H1 (cell line): ENCODE results near the gene TMEM164. TPM values are rescaled to one million over a fixed set of nuclear protein-coding genes. Genes with fewer than 3 reads are reported as not detected.

Source experiments
- CTCF ChIA-PET: fragments of 300-600 bp; sonication (Branson Sonifier 250); formaldehyde crosslinking; loops from one replicate; lab custom pipeline; 2021; ENCODE audit not compliant: partially characterized antibody; lab: Charles Lee
- POLR2A ChIA-PET: fragments of 300-600 bp; sonication (Branson Sonifier 250); formaldehyde crosslinking; loops from one replicate; lab custom pipeline; 2021; ENCODE audit warnings: inconsistent platforms; ENCODE audit not compliant: partially characterized antibody; lab: Charles Lee
- DNase-seq, 2 experiments: peaks; one replicate each; pipeline versions ENCODE4 v3.0.0 to v3.0.0-alpha.2; 2010 to 2022; ENCODE audit warnings: low spot score in 2 of 2, low read depth in 1 of 2, mixed read lengths in 1 of 2
- FAIRE-seq: peaks from 2 replicates; lab custom pipeline; 2011; peaks lifted over from hg19 to GRCh38; lab: Jason Lieb, UNC
- H2AFZ ChIP-seq: 2 replicates; pipeline ENCODE4 v1.8.1; 2012; ENCODE audit warnings: low read length, inconsistent platforms
- H2AK5ac ChIP-seq: 2 replicates; pipeline ENCODE4 v1.6.1; 2013; ENCODE audit warnings: low read depth, low read length
- H2BK120ac ChIP-seq: replicated peaks from 2 replicates; pipeline ENCODE3; 2013; ENCODE audit warnings: low read depth, low read length, inconsistent platforms
- H2BK12ac ChIP-seq: 2 replicates; pipeline ENCODE4 v1.6.1; 2013; ENCODE audit warnings: low read depth, low read length
- H2BK15ac ChIP-seq: 2 replicates; pipeline ENCODE4 v1.6.1; 2013; ENCODE audit warnings: low read length
- H2BK20ac ChIP-seq: 2 replicates; pipeline ENCODE4 v1.6.1; 2013; ENCODE audit warnings: low read length
- H2BK5ac ChIP-seq: 2 replicates; pipeline ENCODE4 v1.6.1; 2013; ENCODE audit warnings: low read depth, low read length
- H3K14ac ChIP-seq: 2 replicates; pipeline ENCODE4 v1.6.1; 2013; ENCODE audit warnings: inconsistent platforms; ENCODE audit not compliant: insufficient read length
- H3K18ac ChIP-seq: 2 replicates; pipeline ENCODE4 v1.6.1; 2013; ENCODE audit warnings: low read length; ENCODE audit errors: extremely low read depth
- H3K23ac ChIP-seq: 2 replicates; pipeline ENCODE4 v1.6.1; 2013; ENCODE audit warnings: inconsistent platforms; ENCODE audit not compliant: insufficient read length
- H3K23me2 ChIP-seq: 2 replicates; pipeline ENCODE4 v1.6.1; 2013; ENCODE audit warnings: low read depth, low read length
- H3K27ac ChIP-seq: 2 replicates; pipeline ENCODE4 v1.6.1; 2011; ENCODE audit warnings: low read depth, low read length, inconsistent platforms
- H3K27me3 ChIP-seq, 4 experiments: replicated peaks in 1 of 4; 1 replicate in 1 of 4; 2 replicates in 3 of 4; pipeline versions ENCODE4 v1.6.1 to v1.8.1; 2011 to 2013; ENCODE audit warnings: low read length in 3 of 4, mild to moderate bottlenecking in 3 of 4, inconsistent platforms in 2 of 4, mixed read lengths in 2 of 4, moderate library complexity in 1 of 4; ENCODE audit not compliant: control insufficient read depth in 3 of 4, insufficient read depth in 3 of 4; ENCODE audit errors: extremely low read depth in 1 of 4
- H3K36me3 ChIP-seq, 4 experiments: 2 replicates each; pipeline versions ENCODE4 v1.6.1 to v1.8.1; 2011 to 2013; ENCODE audit warnings: mild to moderate bottlenecking in 4 of 4, low read length in 3 of 4, moderate library complexity in 2 of 4, control low read depth in 1 of 4, inconsistent platforms in 1 of 4; ENCODE audit not compliant: insufficient read depth in 4 of 4, control insufficient read depth in 2 of 4
- H3K4ac ChIP-seq: replicated peaks from 2 replicates; pipeline ENCODE3; 2013; ENCODE audit warnings: low read length, low read depth, mixed read lengths, inconsistent platforms; ENCODE audit not compliant: insufficient read length
- H3K4me1 ChIP-seq, 4 experiments: replicated peaks in 1 of 4; 1 replicate in 1 of 4; 2 replicates in 3 of 4; pipeline versions ENCODE4 v1.6.1 to v1.8.1; 2011 to 2013; ENCODE audit warnings: low read length in 3 of 4, inconsistent platforms in 2 of 4, mixed read lengths in 1 of 4; ENCODE audit not compliant: insufficient read depth in 4 of 4, control insufficient read depth in 3 of 4
- H3K4me2 ChIP-seq, 2 experiments: 2 replicates each; pipeline versions ENCODE4 v1.6.1 to v1.8.1; 2011 to 2013; ENCODE audit warnings: low read depth in 2 of 2, low read length in 2 of 2, control low read depth in 1 of 2, inconsistent platforms in 1 of 2, mild to moderate bottlenecking in 1 of 2; ENCODE audit not compliant: insufficient read depth in 1 of 2
- H3K4me3 ChIP-seq, 4 experiments: fragments of 200-600, 300-600 bp in 1 of 4; sonication (generic), shearing (Covaris generic), sonication (Bioruptor Twin) in 1 of 4; 2 replicates each; pipeline versions ENCODE4 v1.5.1 to v1.8.1; 2011 to 2016; ENCODE audit warnings: low read length in 4 of 4, low read depth in 3 of 4, control low read depth in 2 of 4, inconsistent platforms in 2 of 4, mild to moderate bottlenecking in 2 of 4, mixed read lengths in 1 of 4, moderate library complexity in 1 of 4; ENCODE audit not compliant: insufficient read depth in 2 of 4; ENCODE audit errors: extremely low read depth in 1 of 4
- H3K56ac ChIP-seq: replicated peaks from 2 replicates; pipeline ENCODE3; 2013; ENCODE audit warnings: low read depth, mild to moderate bottlenecking, mixed read lengths, low read length, inconsistent platforms; ENCODE audit not compliant: insufficient read length
- H3K79me1 ChIP-seq: 2 replicates; pipeline ENCODE4 v1.6.1; 2013; ENCODE audit warnings: low read depth, low read length, control low read depth
- H3K79me2 ChIP-seq, 2 experiments: 2 replicates each; pipeline versions ENCODE4 v1.6.1 to v1.8.1; 2012 to 2013; ENCODE audit warnings: low read length in 2 of 2, mild to moderate bottlenecking in 2 of 2, inconsistent platforms in 1 of 2; ENCODE audit not compliant: insufficient read depth in 2 of 2, control insufficient read depth in 1 of 2
- H3K9ac ChIP-seq, 4 experiments: replicated peaks in 1 of 4; 1 replicate in 1 of 4; 2 replicates in 3 of 4; pipeline versions ENCODE4 v1.6.1 to v1.8.1; 2011 to 2013; ENCODE audit warnings: low read depth in 3 of 4, low read length in 3 of 4, control low read depth in 2 of 4, mild to moderate bottlenecking in 2 of 4, moderate library complexity in 2 of 4, inconsistent platforms in 1 of 4; ENCODE audit errors: extremely low read depth in 1 of 4
- H3K9me3 ChIP-seq, 2 experiments: 2 replicates each; pipeline versions ENCODE4 v1.6.1 to v1.8.1; 2012 to 2013; ENCODE audit warnings: mild to moderate bottlenecking in 2 of 2, moderate library complexity in 2 of 2, control low read depth in 1 of 2, inconsistent platforms in 1 of 2, low read depth in 1 of 2, low read length in 1 of 2, mixed read lengths in 1 of 2; ENCODE audit not compliant: insufficient read depth in 2 of 2
- H4K20me1 ChIP-seq, 2 experiments: replicated peaks in 1 of 2; 2 replicates each; pipeline versions ENCODE3 to v1.8.1; 2011 to 2013; ENCODE audit warnings: inconsistent platforms in 2 of 2, low read length in 2 of 2, mild to moderate bottlenecking in 1 of 2; ENCODE audit not compliant: insufficient read depth in 2 of 2, control insufficient read depth in 1 of 2
- H4K5ac ChIP-seq: 2 replicates; pipeline ENCODE4 v1.6.1; 2013; ENCODE audit warnings: low read length, low read depth, mixed read lengths, inconsistent platforms; ENCODE audit not compliant: insufficient read length
- H4K8ac ChIP-seq: 2 replicates; pipeline ENCODE4 v1.8.0; 2013; ENCODE audit warnings: mild to moderate bottlenecking, moderate library complexity, low read length, inconsistent platforms; ENCODE audit not compliant: insufficient read depth; ENCODE audit errors: extremely low read depth
- H4K91ac ChIP-seq: replicated peaks from 2 replicates; pipeline ENCODE3; 2013; ENCODE audit warnings: low read length, mixed read lengths, inconsistent platforms; ENCODE audit not compliant: insufficient read length
- SAP30 ChIP-seq: fragments of 300-600 bp; sonication (generic); IDR thresholded peaks from 2 replicates; pipeline ENCODE4 v1.7.1; 2012; ENCODE audit warnings: low read length, moderate library complexity, mild to moderate bottlenecking, inconsistent platforms; ENCODE audit not compliant: insufficient read depth, insufficient replicate concordance
- WGBS, 2 experiments: shearing (Covaris generic) in 1 of 2; methylation state at CpG; one replicate each; pipeline versions ENCODE4 v1.1.6 to v1.1.7; 2013 to 2015; ENCODE audit warnings: low lambda C conversion rate in 2 of 2, mixed read lengths in 2 of 2, inconsistent platforms in 1 of 2, low coverage in 1 of 2, missing lambda C conversion rate in 1 of 2; ENCODE audit not compliant: insufficient replicate concordance in 2 of 2, insufficient coverage in 1 of 2, insufficient read length in 1 of 2; ENCODE audit errors: extremely low coverage in 1 of 2, missing lambda C conversion rate in 1 of 2; 5-methylcytosine and 5-hydroxymethylcytosine counted together
- polyA plus RNA-seq, 7 experiments: library from polyadenylated mRNA; depleted of rRNA in 3 of 7; stranded (reverse) in 5 of 7; unstranded in 2 of 7; fragments of >200 nt in 5 of 7; fragments of 200-250 nt in 2 of 7; gene quantifications; 1 replicate in 5 of 7; 2 replicates in 1 of 7; 4 replicates in 1 of 7; pipeline versions ENCODE4 v1.2.1 to v1.2.3, GENCODE V29; 2011 to 2013; ENCODE audit warnings: missing spikeins in 2 of 7, mixed read lengths in 2 of 7
- total RNA-seq: library from RNA; stranded (reverse); fragmentation: NEBNext Ultra II Directional; extraction: Animal tissue kit (Norgen Biotek cat#: 25700); gene quantifications from 2 replicates; pipeline ENCODE4 v1.2.1, GENCODE V29; 2021

The TMEM164 gene
- total and polyA plus RNA-seq, 2 of the 8 experiments (the other 6 are each of a cell fraction or from before 2014, with no cell fraction given), result 7.3 to 14.8 TPM

DNA sequence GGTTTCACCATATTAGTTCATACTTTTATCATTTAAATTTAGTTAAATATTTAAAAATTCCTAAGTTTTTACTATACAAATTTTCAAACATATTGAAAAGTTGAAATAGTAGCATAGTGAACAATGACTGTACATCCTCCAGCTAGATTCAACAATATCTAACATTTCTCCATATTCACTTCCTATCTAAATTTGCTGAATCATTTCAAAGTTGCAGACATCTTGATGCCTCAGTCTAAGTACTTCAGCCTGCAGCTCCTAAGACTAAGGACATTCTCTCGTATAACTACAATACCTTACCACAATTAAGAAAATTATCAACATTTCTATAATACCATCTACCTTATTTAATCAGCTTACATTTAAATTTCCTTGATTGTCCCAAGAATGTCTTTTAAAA is 132.7 kb downstream of the TMEM164 start:
- Histone ChIP-seq H2BK12ac (no peak overlapping the region), H2BK20ac (no peak overlapping the region), H4K20me1 (no peaks in the 10 kb centered on the region), H3K14ac (no peak overlapping the region), H2AK5ac (no peak overlapping the region), H3K56ac (no peak overlapping the region), H3K79me2 (no peaks in the 10 kb centered on the region), H3K4ac (no peak overlapping the region), H3K4me1 (no peaks in the 10 kb centered on the region), H3K27ac (no peak overlapping the region), H3K9ac (no peak overlapping the region), H3K18ac (no peak overlapping the region), H3K27me3 (no peaks in the 10 kb centered on the region), H2BK120ac (no peak overlapping the region), H4K91ac (no peak overlapping the region), H4K8ac (no peak overlapping the region), H4K5ac (no peak overlapping the region), H2BK5ac (no peak overlapping the region), H3K4me3 (no peak overlapping the region), H3K23ac (no peak overlapping the region), H2BK15ac (no peak overlapping the region), H3K79me1 (no peaks in the 10 kb centered on the region), H3K36me3 (no peaks in the 10 kb centered on the region), H2AFZ (no peak overlapping the region), H3K23me2 (no peaks in the 10 kb centered on the region), H3K9me3 (no peaks in the 10 kb centered on the region), H3K4me2 (no peak overlapping the region)
- ChIA-PET CTCF (interaction anchor here (2.1 kb wide), 1 partner anchor 11 kb away, joined by 7 read pairs; no protein-coding TSS in a partner anchor), POLR2A (no interaction called here)
- WGBS, 2 experiments, result 88% methylated on average over 1 of the region's 1 CpG; no CpG with 5 or more reads in 1 of the 2 experiments
- DNase-seq (no peak), FAIRE-seq (peak; percentile 32)
- no peak for TF ChIP-seq SAP30
